ENCODE measurements around the gene MRPL47.

Gene MRPL47

DNA sequence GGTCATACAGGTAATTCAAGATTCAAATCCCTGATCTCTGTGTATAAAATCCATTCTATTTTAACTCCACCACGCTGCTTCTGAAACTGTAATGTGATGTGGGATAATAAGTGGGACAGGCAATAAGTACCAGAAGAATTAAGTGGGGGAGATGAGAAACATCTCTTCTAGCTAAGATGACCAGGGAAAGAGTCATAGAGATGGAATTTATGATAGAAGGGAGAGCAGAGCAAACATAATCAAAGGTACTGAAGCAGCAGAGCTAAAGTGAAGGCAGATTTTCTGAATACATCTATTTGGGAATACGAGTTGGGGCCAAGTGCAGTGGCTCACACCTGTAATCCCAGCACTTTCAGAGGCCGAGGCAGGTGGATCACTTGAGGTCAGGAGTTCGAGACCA lies 4.9 kb downstream of the MRPL47 start:
- TF ChIP-seq, protein P1, sequence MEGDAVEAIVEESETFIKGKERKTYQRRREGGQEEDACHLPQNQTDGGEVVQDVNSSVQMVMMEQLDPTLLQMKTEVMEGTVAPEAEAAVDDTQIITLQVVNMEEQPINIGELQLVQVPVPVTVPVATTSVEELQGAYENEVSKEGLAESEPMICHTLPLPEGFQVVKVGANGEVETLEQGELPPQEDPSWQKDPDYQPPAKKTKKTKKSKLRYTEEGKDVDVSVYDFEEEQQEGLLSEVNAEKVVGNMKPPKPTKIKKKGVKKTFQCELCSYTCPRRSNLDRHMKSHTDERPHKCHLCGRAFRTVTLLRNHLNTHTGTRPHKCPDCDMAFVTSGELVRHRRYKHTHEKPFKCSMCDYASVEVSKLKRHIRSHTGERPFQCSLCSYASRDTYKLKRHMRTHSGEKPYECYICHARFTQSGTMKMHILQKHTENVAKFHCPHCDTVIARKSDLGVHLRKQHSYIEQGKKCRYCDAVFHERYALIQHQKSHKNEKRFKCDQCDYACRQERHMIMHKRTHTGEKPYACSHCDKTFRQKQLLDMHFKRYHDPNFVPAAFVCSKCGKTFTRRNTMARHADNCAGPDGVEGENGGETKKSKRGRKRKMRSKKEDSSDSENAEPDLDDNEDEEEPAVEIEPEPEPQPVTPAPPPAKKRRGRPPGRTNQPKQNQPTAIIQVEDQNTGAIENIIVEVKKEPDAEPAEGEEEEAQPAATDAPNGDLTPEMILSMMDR (IDR thresholded peaks at IDR 0.05; ENCODE audit: low read depth, low read length, missing control alignments), result no peak
- DNase-seq (ENCODE audit: extremely low read depth, low read depth), result no peak

DNA sequence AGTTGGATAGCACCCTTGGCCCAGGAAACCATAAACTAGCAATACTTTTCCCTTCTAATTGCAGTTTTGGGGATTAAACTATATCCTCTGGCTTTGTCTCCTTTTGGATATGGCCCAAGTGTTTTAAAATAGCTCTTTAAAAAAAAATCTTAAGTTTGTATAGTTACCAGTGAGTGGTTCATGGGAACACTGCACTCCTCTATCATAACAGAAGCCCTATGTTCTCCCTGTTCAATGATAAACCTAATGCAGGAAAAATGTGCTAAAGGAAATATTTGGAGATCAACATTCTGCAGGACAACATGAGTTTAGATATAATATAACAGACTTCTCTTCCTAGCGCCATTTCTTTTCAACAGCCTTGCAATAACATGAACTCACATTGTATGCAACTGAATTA lies 13.1 kb downstream of the MRPL47 start:
- H3K4me3 ChIP-seq (replicated peaks; ENCODE audit: low read depth, low read length), result no peak overlapping the region
- DNase-seq (ENCODE audit: extremely low read depth, low read depth), result no peak
- TF ChIP-seq, protein P1 (IDR thresholded peaks at IDR 0.05; ENCODE audit: low read depth, low read length, missing control alignments), result no peak

More for the DNA sequence above, 4.9 kb downstream of the MRPL47 start:
- H3K4me3 ChIP-seq (replicated peaks; ENCODE audit: low read depth, low read length), result no peak overlapping the region

DNA sequence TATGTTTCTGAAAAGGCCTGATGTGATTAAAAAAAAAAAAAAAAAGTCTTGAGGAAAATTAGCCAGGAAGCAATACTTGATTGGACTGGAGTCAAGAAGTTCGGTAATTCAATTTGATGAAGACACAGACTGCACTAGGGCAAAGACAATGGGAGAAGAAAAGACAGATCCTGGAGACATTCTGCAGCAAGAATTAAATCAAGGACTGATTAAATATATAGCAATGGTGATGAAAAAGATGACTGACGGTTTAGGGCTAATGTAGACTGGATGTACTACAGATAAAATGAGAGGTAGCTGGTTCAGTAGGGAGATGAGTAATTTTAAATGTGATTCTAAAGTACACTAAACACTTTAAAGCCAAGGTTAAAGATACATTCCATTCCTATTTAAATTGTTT lies 13.8 kb downstream of the MRPL47 start:
- no peak overlapping the region for H3K4me3 ChIP-seq (replicated peaks; ENCODE audit: low read depth, low read length)
- no peak for DNase-seq (ENCODE audit: extremely low read depth, low read depth)

DNA sequence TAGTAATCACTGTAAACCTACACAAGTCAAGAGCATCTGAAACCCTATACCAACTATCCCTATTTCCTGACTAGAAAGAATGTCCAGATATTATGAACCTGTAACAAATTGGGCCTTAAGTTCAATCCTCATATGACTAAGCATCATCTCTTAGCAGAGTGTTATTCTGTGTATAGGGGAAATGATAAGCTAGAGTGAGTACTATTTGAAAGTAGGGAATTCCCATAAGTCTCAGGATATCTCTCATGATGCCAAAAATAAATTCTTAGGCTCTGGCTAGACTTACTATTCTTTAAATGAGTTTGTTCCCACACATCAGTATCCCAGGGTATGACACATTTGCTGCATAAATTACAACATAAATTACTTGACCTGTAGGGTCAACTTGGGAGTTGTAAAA lies 15.3 kb downstream of the MRPL47 start:
- no peak for DNase-seq (ENCODE audit: extremely low read depth, low read depth)
- TF ChIP-seq, protein P1 (IDR thresholded peaks at IDR 0.05; ENCODE audit: low read depth, low read length, missing control alignments), result no peak
- no peak overlapping the region for H3K4me3 ChIP-seq (replicated peaks; ENCODE audit: low read depth, low read length)

More for the DNA sequence above, 13.8 kb downstream of the MRPL47 start:
- TF ChIP-seq, protein P1 (IDR thresholded peaks at IDR 0.05; ENCODE audit: low read depth, low read length, missing control alignments), result no peak

DNA sequence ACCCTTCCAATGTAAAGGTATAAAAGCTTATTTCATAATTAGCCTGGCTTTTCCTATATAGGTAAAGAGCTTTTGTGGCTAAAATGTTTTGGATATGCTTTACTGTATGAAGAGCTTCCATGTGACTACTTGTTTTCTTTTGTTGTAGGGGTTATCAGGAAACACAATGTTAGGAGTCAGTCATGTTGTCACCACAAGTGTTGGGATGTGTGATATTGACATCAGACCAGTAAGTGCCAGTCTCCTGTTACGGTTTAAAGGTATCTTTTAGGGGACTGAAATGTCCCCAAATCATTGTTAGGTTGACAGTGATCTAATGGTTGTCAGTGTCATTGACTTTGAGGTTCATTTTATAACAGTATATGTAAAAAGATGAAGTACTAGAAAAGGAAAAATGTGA lies 23.4 kb downstream of the MRPL47 start:
- DNase-seq (ENCODE audit: extremely low read depth, low read depth), result no peak
- H3K4me3 ChIP-seq (replicated peaks; ENCODE audit: low read depth, low read length), result no peak overlapping the region
- TF ChIP-seq, protein P1 (IDR thresholded peaks at IDR 0.05; ENCODE audit: low read depth, low read length, missing control alignments), result no peak

DNA sequence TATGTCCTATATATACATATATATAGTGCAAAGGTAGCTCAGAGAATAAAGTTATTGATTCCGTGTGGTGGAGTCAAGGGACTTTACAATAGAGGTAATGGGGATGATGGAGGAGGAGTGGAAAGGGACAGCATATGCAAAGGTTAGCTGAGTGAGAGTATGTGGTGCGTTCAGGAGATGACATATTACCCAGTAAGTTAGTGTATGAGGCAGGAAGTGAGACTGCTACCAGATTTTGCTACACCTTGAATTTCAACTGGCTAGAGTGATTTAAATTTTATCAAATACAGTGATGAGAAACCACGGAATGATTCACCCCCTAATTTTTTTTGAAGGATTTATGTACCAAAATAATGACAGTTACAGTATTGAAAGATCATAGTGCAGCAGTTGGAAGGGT lies 38.9 kb downstream of the MRPL47 start:
- DNase-seq (ENCODE audit: extremely low read depth, low read depth), result no peak
- TF ChIP-seq, protein P1 (IDR thresholded peaks at IDR 0.05; ENCODE audit: low read depth, low read length, missing control alignments), result no peak
- H3K4me3 ChIP-seq (replicated peaks; ENCODE audit: low read depth, low read length), result no peak overlapping the region

DNA sequence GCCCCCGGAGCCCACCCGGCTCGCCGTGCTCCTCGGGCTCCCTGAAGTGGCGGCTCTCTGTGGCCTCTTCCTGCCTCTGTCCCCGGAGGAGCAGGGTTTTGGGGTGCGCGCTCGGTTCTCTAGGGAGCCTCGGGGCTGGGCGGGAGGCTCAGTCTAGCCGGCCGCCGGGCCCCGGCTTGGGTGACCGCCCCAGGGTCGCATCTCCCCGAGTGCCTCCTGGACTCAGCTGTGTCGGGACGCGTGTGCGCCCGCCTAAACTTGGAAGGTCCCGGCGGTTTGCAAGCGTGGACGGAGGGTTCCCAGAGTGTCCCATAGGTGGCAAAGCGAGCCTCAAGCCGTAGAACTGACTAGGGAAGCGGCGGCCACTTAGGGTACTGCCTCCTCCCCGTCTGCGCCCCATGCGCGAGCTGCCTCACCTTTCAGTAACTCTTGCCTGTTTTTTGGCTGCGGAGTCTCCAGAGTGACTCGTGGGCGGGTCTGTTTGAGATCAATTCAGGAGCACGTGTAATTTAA lies 41.1 kb downstream of the MRPL47 start:
- H3K4me3 ChIP-seq (replicated peaks; ENCODE audit: low read depth, low read length), result peak overlapping the region; percentile 73
- DNase-seq (ENCODE audit: extremely low read depth, low read depth), result peak; percentile 31
- TF ChIP-seq, protein P1 (IDR thresholded peaks at IDR 0.05; ENCODE audit: low read depth, low read length, missing control alignments), result no peak

Measured in HFF-Myc (cell line).